SU-DHL-6 (cell line): ENCODE results near the gene MX1.

Source experiments
- H2AFZ ChIP-seq: fragments of 200-600 bp; sonication (generic); 2 replicates; pipeline ENCODE4 v1.6.1; 2014; ENCODE audit warnings: low read depth, mild to moderate bottlenecking, moderate library complexity, mixed read lengths, antibody characterized with exemption, low read length; ENCODE audit not compliant: severe bottlenecking
- H3F3A ChIP-seq: fragments of 200-600 bp; shearing (Covaris generic); 2 replicates; pipeline ENCODE4 v1.6.0; 2016; ENCODE audit warnings: antibody characterized with exemption, mild to moderate bottlenecking; ENCODE audit not compliant: insufficient read depth
- H3K27ac ChIP-seq: fragments of 200-600 bp; sonication (generic); 2 replicates; pipeline ENCODE4 v1.5.1; 2016; ENCODE audit warnings: low read depth, mild to moderate bottlenecking, low read length, moderate library complexity, mixed read lengths
- H3K27me3 ChIP-seq: fragments of 200-600 bp; sonication (generic), shearing (Covaris generic); 2 replicates; pipeline ENCODE4 v1.6.0; 2014; ENCODE audit warnings: mild to moderate bottlenecking, low read length
- H3K36me3 ChIP-seq: fragments of 200-600 bp; sonication (generic); 2 replicates; pipeline ENCODE4 v1.6.1; 2014; ENCODE audit warnings: mild to moderate bottlenecking, low read length, mixed read lengths
- H3K4me2 ChIP-seq: fragments of 300-600, 200-600 bp; shearing (Covaris generic), sonication (generic); 2 replicates; pipeline ENCODE4 v1.6.0; 2014; ENCODE audit warnings: low read length, low read depth, mild to moderate bottlenecking; ENCODE audit not compliant: poor library complexity, severe bottlenecking
- H3K4me3 ChIP-seq: fragments of 200-600 bp; sonication (generic); 2 replicates; pipeline ENCODE4 v1.5.1; 2014; ENCODE audit warnings: antibody characterized with exemption, low read length, mild to moderate bottlenecking, mixed read lengths; ENCODE audit not compliant: insufficient read depth, poor library complexity, severe bottlenecking
- H3K79me2 ChIP-seq: fragments of 200-600 bp; sonication (generic); 2 replicates; pipeline ENCODE4 v1.6.1; 2014; ENCODE audit warnings: mild to moderate bottlenecking, low read length, moderate library complexity; ENCODE audit not compliant: insufficient read depth
- H3K9ac ChIP-seq: fragments of 200-600 bp; sonication (generic); 2 replicates; pipeline ENCODE4 v1.7.0; 2014; ENCODE audit warnings: mild to moderate bottlenecking, low read length
- H3K9me2 ChIP-seq: fragments of 200-600 bp; sonication (generic); replicated peaks from 2 replicates; pipeline ENCODE4 v1.6.1; 2014; ENCODE audit warnings: low read length; ENCODE audit not compliant: insufficient read depth
- H3K9me3 ChIP-seq: fragments of 200-600 bp; sonication (generic); 2 replicates; pipeline ENCODE4 v1.6.1; 2014; ENCODE audit warnings: low read length, mixed read lengths; ENCODE audit not compliant: insufficient read depth
- H4K20me1 ChIP-seq: fragments of 200-600 bp; sonication (generic); 2 replicates; pipeline ENCODE4 v1.6.1; 2014; ENCODE audit warnings: low read depth, mild to moderate bottlenecking, antibody characterized with exemption, low read length, moderate library complexity, mixed read lengths
- CTCF ChIP-seq: fragments of 200-600 bp; sonication (generic); IDR thresholded peaks from one replicate; pipeline ENCODE4 v1.5.1; 2017; ENCODE audit warnings: antibody characterized with exemption, mild to moderate bottlenecking, low read length, moderate library complexity; ENCODE audit not compliant: insufficient read depth, poor library complexity, severe bottlenecking
- EZH2phosphoT487 ChIP-seq: fragments of 200-600 bp; sonication (generic), shearing (Covaris generic); conservative IDR thresholded peaks from 2 replicates; pipeline ENCODE4 v1.6.1; 2018; ENCODE audit warnings: mild to moderate bottlenecking, antibody characterized with exemption, low read length, moderate library complexity, mixed read lengths

Gene MX1

GRCh38 chr21:41477641-41478318 lies 51.7 kb downstream of the MX1 start:
- Histone ChIP-seq H3K4me2 (no peak overlapping the region), H2AFZ (no peak overlapping the region), H3K9ac (no peak overlapping the region), H3F3A (no peaks in the 10 kb centered on the region), H3K79me2 (no peaks in the 10 kb centered on the region), H4K20me1 (no peaks in the 10 kb centered on the region), H3K27me3 (no peaks in the 10 kb centered on the region), H3K27ac (no peak overlapping the region), H3K9me3 (no peaks in the 10 kb centered on the region), H3K9me2 (no peaks in the 10 kb centered on the region), H3K36me3 (no peaks in the 10 kb centered on the region), H3K4me3 (no peak overlapping the region)
- TF ChIP-seq CTCF, result no peak
- TF ChIP-seq EZH2phosphoT487, result no peak

GRCh38 chr21:41478319-41479177 lies 52.5 kb downstream of the MX1 start:
- no peak overlapping the region for H3K4me3 ChIP-seq
- no peak overlapping the region for H3K27ac ChIP-seq
- H3K9ac ChIP-seq, result no peak overlapping the region

GRCh38 chr21:41479686-41480085 lies 53.6 kb downstream of the MX1 start:
- H3K9me2 ChIP-seq, result no peaks in the 10 kb centered on the region
- no peaks in the 10 kb centered on the region for H3K79me2 ChIP-seq
- no peaks in the 10 kb centered on the region for H3K36me3 ChIP-seq
- H4K20me1 ChIP-seq, result no peaks in the 10 kb centered on the region
- no peak overlapping the region for H3K27ac ChIP-seq
- TF ChIP-seq CTCF, result no peak
- no peak for TF ChIP-seq EZH2phosphoT487
- H3K27me3 ChIP-seq, result no peaks in the 10 kb centered on the region
- no peak overlapping the region for H2AFZ ChIP-seq
- H3F3A ChIP-seq, result no peaks in the 10 kb centered on the region
- no peak overlapping the region for H3K9ac ChIP-seq
- no peak overlapping the region for H3K4me2 ChIP-seq
- H3K4me3 ChIP-seq, result no peak overlapping the region
- H3K9me3 ChIP-seq, result no peaks in the 10 kb centered on the region

More at GRCh38 chr21:41478319-41479177, 52.5 kb downstream of the MX1 start:
- no peaks in the 10 kb centered on the region for H3F3A ChIP-seq
- H3K9me2 ChIP-seq, result no peaks in the 10 kb centered on the region
- H3K27me3 ChIP-seq, result no peaks in the 10 kb centered on the region
- H3K4me2 ChIP-seq, result no peak overlapping the region
- no peak for TF ChIP-seq EZH2phosphoT487
- no peak for TF ChIP-seq CTCF
- H4K20me1 ChIP-seq, result no peaks in the 10 kb centered on the region
- H2AFZ ChIP-seq, result no peak overlapping the region
- H3K79me2 ChIP-seq, result no peaks in the 10 kb centered on the region
- H3K36me3 ChIP-seq, result no peaks in the 10 kb centered on the region
- no peaks in the 10 kb centered on the region for H3K9me3 ChIP-seq
